Measurements from ENCODE around the gene GJA4.

GJA4 gene

DNA sequence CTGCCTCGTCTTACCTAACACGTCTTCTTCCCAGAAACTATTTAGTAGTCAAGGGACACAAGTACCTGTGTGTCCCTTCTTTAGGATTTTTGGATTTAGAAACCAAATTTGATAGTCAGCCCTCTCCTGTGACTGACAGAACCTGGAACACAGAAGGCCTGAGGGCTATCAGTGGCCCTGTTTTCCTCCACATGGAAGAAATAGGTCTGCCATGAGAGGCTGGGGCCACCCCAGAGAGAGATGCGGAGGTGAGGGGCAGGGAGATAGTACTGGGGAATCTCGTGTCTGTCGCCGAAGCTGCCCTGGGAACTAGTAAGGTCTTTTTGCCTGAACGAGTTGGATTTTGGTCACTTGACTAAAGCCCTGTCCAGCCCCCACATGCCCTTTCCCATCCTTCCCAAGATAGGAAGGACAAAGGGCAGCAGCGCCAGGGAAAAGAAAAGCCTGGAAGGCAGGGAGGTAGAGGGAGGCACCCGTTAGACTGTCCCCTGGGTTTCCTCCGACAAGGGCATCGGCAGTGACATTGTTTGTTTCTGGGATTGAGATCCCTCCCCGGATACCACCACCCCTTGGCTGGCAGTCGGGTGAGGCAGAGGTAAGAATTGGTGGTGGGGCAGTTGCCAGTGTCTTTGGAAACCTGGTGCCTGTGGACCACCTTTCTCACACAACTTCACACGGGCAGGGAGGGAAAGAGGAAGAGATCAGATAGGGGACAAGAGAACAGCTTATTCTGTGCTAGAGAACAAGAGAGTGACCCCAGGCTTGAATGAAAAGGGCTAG lies 46.9 kb downstream of the GJA4 start:
- no peaks in the 10 kb centered on the region for H3K4me1 ChIP-seq

DNA sequence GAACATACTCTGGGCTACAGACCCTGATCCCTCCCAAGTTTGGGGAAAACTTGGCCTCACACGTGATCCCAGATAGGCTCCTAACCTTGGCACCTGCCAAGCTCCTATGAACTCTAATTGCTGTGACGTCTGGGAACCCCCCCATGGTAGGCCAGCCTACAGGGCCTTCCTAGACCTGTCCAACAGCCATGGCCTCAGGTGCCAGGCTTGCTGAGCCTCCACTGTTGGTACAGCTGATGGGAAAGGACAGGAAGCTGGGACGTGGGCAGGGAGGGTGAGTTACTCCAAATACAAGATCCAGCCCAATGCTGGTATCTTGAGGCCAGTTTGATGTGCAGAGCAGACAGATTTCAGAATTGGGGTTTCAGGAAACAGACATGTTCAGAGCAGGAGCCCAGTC lies 47.6 kb downstream of the GJA4 start:
- H3K4me2 ChIP-seq (ENCODE audit: low read length): no peak overlapping the region
- TF ChIP-seq, protein P1, sequence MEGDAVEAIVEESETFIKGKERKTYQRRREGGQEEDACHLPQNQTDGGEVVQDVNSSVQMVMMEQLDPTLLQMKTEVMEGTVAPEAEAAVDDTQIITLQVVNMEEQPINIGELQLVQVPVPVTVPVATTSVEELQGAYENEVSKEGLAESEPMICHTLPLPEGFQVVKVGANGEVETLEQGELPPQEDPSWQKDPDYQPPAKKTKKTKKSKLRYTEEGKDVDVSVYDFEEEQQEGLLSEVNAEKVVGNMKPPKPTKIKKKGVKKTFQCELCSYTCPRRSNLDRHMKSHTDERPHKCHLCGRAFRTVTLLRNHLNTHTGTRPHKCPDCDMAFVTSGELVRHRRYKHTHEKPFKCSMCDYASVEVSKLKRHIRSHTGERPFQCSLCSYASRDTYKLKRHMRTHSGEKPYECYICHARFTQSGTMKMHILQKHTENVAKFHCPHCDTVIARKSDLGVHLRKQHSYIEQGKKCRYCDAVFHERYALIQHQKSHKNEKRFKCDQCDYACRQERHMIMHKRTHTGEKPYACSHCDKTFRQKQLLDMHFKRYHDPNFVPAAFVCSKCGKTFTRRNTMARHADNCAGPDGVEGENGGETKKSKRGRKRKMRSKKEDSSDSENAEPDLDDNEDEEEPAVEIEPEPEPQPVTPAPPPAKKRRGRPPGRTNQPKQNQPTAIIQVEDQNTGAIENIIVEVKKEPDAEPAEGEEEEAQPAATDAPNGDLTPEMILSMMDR (IDR thresholded peaks at IDR 0.05): no peak
- no peak overlapping the region for H2AFZ ChIP-seq
- no peak overlapping the region for H3K4me3 ChIP-seq (ENCODE audit: low read depth, low read length)
- no peaks in the 10 kb centered on the region for H3K4me1 ChIP-seq
- no peaks in the 10 kb centered on the region for H3K27me3 ChIP-seq (ENCODE audit: control insufficient read depth, insufficient read depth, low read length)
- H3K79me2 ChIP-seq: no peaks in the 10 kb centered on the region
- H3K9ac ChIP-seq: no peak overlapping the region
- no peak overlapping the region for H3K27ac ChIP-seq
- H3K36me3 ChIP-seq (ENCODE audit: control insufficient read depth, insufficient read depth, low read length): no peaks in the 10 kb centered on the region
- H3K9me3 ChIP-seq (ENCODE audit: control insufficient read depth, low read length): no peaks in the 10 kb centered on the region

More for the DNA sequence above, 46.9 kb downstream of the GJA4 start:
- Histone ChIP-seq H3K9me3 (ENCODE audit: control insufficient read depth, low read length) (no peaks in the 10 kb centered on the region), H3K36me3 (ENCODE audit: control insufficient read depth, insufficient read depth, low read length) (no peaks in the 10 kb centered on the region), H2AFZ (no peak overlapping the region), H3K27me3 (ENCODE audit: control insufficient read depth, insufficient read depth, low read length) (no peaks in the 10 kb centered on the region), H3K4me2 (ENCODE audit: low read length) (no peak overlapping the region), H3K4me3 (ENCODE audit: low read depth, low read length) (no peak overlapping the region), H3K9ac (no peak overlapping the region), H3K79me2 (no peaks in the 10 kb centered on the region), H3K27ac (no peak overlapping the region)
- TF ChIP-seq, protein P1 (IDR thresholded peaks at IDR 0.05): no peak

DNA sequence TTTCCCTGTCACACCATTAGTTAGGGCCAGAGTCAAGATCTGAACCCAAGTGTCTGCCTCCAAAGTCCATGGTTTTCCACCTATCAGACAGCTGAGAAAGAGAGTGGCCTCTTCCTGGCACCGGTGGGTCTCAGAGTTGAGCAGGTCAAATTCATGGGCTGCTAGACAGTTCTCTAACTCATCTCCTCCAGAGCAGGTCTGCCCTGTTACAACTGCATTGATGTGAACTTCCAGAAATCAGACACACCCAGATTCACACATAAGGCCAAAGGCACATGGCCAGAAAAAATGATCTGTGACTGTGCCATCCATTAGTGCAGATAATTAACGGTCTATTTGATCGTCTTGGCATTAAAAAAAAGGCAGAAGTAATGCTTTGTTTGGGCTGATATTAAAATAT lies 49.3 kb downstream of the GJA4 start:
- TF ChIP-seq, protein P1 (IDR thresholded peaks at IDR 0.05): no peak
- H3K27me3 ChIP-seq (ENCODE audit: control insufficient read depth, insufficient read depth, low read length): no peaks in the 10 kb centered on the region
- no peak overlapping the region for H3K4me3 ChIP-seq (ENCODE audit: low read depth, low read length)
- H3K4me1 ChIP-seq: no peaks in the 10 kb centered on the region
- H3K4me2 ChIP-seq (ENCODE audit: low read length): no peak overlapping the region
- H3K79me2 ChIP-seq: peaks cover 3% of the 10 kb centered on the region
- H3K36me3 ChIP-seq (ENCODE audit: control insufficient read depth, insufficient read depth, low read length): no peaks in the 10 kb centered on the region
- no peaks in the 10 kb centered on the region for H3K9me3 ChIP-seq (ENCODE audit: control insufficient read depth, low read length)
- no peak overlapping the region for H3K9ac ChIP-seq
- H2AFZ ChIP-seq: no peak overlapping the region
- H3K27ac ChIP-seq: no peak overlapping the region

DNA sequence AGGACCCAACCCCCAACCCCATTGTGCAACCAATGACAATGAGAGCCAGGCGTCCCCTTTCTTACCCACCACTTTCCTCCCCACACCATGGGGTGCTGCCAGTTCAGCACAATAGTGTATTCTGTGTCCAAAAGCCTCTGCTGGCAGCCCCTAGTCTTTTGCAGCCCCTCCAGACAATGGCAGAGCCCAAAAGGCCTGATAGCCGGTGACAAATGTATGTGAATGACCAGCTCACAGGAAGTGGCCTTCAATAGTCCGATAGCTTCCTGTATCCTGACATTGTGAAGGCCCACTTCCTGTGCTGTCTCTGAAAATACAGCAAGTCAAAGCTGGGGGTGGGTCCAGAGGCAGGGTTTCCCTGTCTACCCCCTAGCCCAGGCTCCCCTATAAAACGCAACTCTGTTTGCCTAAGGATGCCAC lies 50.2 kb downstream of the GJA4 start:
- Histone ChIP-seq H3K27me3 (ENCODE audit: control insufficient read depth, insufficient read depth, low read length) (no peaks in the 10 kb centered on the region), H3K9me3 (ENCODE audit: control insufficient read depth, low read length) (no peaks in the 10 kb centered on the region), H3K79me2 (peaks cover 6% of the 10 kb centered on the region), H3K4me1 (no peaks in the 10 kb centered on the region), H2AFZ (no peak overlapping the region), H3K4me2 (ENCODE audit: low read length) (no peak overlapping the region), H3K4me3 (ENCODE audit: low read depth, low read length) (no peak overlapping the region), H3K36me3 (ENCODE audit: control insufficient read depth, insufficient read depth, low read length) (no peaks in the 10 kb centered on the region), H3K27ac (no peak overlapping the region), H3K9ac (no peak overlapping the region)
- TF ChIP-seq, protein P1 (IDR thresholded peaks at IDR 0.05): no peak

All from parathyroid adenoma (tissue), 2 donors.